ENCODE data around the gene DYNC1I1. TPM values are rescaled to one million over a fixed set of nuclear protein-coding genes. Genes with fewer than 3 reads are reported as not detected.

Gene DYNC1I1
- total RNA-seq: not detected

- Mint-ChIP-seq H3K4me1 (ENCODE audit: low read depth in 2 of 2) (peaks cover 0 to 5% of the 10 kb centered on the region in 2 donors), H3K36me3 (no peaks in the 10 kb centered on the region), H3K9me3 (no peaks in the 10 kb centered on the region), H3K27ac (no peak within 1 kb of the TSS), H3K4me3 (peak within 1 kb of the TSS; percentile 78), H3K27me3 (peaks cover 9 to 33% of the 10 kb centered on the region in 2 donors)
- peak; percentile 82 to 90 for ATAC-seq
- DNase-seq (ENCODE audit: low spot score): peak; percentile 69
These were observed at the start of gene DYNC1I1 for GRCh38 chr7:95772298-95772770. TSS of gene DYNC1I1 (plus strand) at chr7:95772554. CDS start at chr7:95804730, 32,176 bp downstream.

- ATAC-seq: no peak
- no peak for DNase-seq (ENCODE audit: low spot score)
- H3K4me3 Mint-ChIP-seq: no peak overlapping the region
- H3K9me3 Mint-ChIP-seq: no peaks in the 10 kb centered on the region
- H3K4me1 Mint-ChIP-seq (ENCODE audit: low read depth in 2 of 2): no peaks in the 10 kb centered on the region
- no peak overlapping the region for H3K27ac Mint-ChIP-seq
- H3K27me3 Mint-ChIP-seq: peaks cover 0 to 32% of the 10 kb centered on the region in 2 donors
- H3K36me3 Mint-ChIP-seq: no peaks in the 10 kb centered on the region
These were observed 48.7 kb upstream of the DYNC1I1 start for GRCh38 chr7:95723583-95724180.

- DNase-seq (ENCODE audit: low spot score): no peak
- no peaks in the 10 kb centered on the region for H3K9me3 Mint-ChIP-seq
- H3K36me3 Mint-ChIP-seq: no peaks in the 10 kb centered on the region
- no peaks in the 10 kb centered on the region for H3K4me1 Mint-ChIP-seq (ENCODE audit: low read depth in 2 of 2)
- H3K27me3 Mint-ChIP-seq: peaks cover 0 to 30% of the 10 kb centered on the region in 2 donors
- ATAC-seq: no peak
- no peak overlapping the region for H3K4me3 Mint-ChIP-seq
- no peak overlapping the region for H3K27ac Mint-ChIP-seq
These were observed 47.1 kb upstream of the DYNC1I1 start for GRCh38 chr7:95725205-95725604.

- Mint-ChIP-seq H3K27me3 (peaks cover 0 to 14% of the 10 kb centered on the region in 2 donors), H3K4me1 (ENCODE audit: low read depth in 2 of 2) (no peaks in the 10 kb centered on the region), H3K36me3 (no peaks in the 10 kb centered on the region), H3K27ac (no peak overlapping the region), H3K9me3 (no peaks in the 10 kb centered on the region), H3K4me3 (no peak overlapping the region)
- no peak for ATAC-seq
- no peak for DNase-seq (ENCODE audit: low spot score)
These were observed 41.7 kb upstream of the DYNC1I1 start for GRCh38 chr7:95730493-95731280.

- Mint-ChIP-seq H3K36me3 (no peaks in the 10 kb centered on the region), H3K4me1 (ENCODE audit: low read depth in 2 of 2) (no peaks in the 10 kb centered on the region), H3K27ac (no peak overlapping the region), H3K4me3 (no peak overlapping the region), H3K27me3 (peaks cover 10 to 17% of the 10 kb centered on the region in 2 donors), H3K9me3 (no peaks in the 10 kb centered on the region)
- DNase-seq (ENCODE audit: low spot score) (no peak), ATAC-seq (no peak)
These were observed 35.7 kb upstream of the DYNC1I1 start for GRCh38 chr7:95736635-95737034.

- ATAC-seq (peak in 1 of 2 donors; percentile 50), DNase-seq (ENCODE audit: low spot score) (no peak)
- H3K4me3 Mint-ChIP-seq: no peak overlapping the region
- H3K27me3 Mint-ChIP-seq: peaks cover 12 to 17% of the 10 kb centered on the region in 2 donors
- H3K27ac Mint-ChIP-seq: no peak overlapping the region
- H3K9me3 Mint-ChIP-seq: no peaks in the 10 kb centered on the region
- no peaks in the 10 kb centered on the region for H3K36me3 Mint-ChIP-seq
- no peaks in the 10 kb centered on the region for H3K4me1 Mint-ChIP-seq (ENCODE audit: low read depth in 2 of 2)
These were observed 34.4 kb upstream of the DYNC1I1 start for GRCh38 chr7:95737828-95738505.

GRCh38 chr7:95749044-95749443 lies 23.3 kb upstream of the DYNC1I1 start:
- Mint-ChIP-seq H3K27me3 (peaks cover 19 to 21% of the 10 kb centered on the region in 2 donors), H3K27ac (no peak overlapping the region), H3K9me3 (no peaks in the 10 kb centered on the region), H3K4me3 (no peak overlapping the region), H3K36me3 (no peaks in the 10 kb centered on the region), H3K4me1 (ENCODE audit: low read depth in 2 of 2) (no peaks in the 10 kb centered on the region)
- no peak for ATAC-seq
- DNase-seq (ENCODE audit: low spot score): no peak

- no peak overlapping the region for H3K4me3 Mint-ChIP-seq
- H3K4me1 Mint-ChIP-seq (ENCODE audit: low read depth in 2 of 2): no peaks in the 10 kb centered on the region
- H3K27me3 Mint-ChIP-seq: peaks cover 19 to 22% of the 10 kb centered on the region in 2 donors
- no peak overlapping the region for H3K27ac Mint-ChIP-seq
- no peaks in the 10 kb centered on the region for H3K9me3 Mint-ChIP-seq
- no peaks in the 10 kb centered on the region for H3K36me3 Mint-ChIP-seq
- DNase-seq (ENCODE audit: low spot score): no peak
- ATAC-seq: no peak
These were observed 22.8 kb upstream of the DYNC1I1 start for GRCh38 chr7:95749515-95749914.

GRCh38 chr7:95753440-95753839 lies 18.9 kb upstream of the DYNC1I1 start:
- Mint-ChIP-seq H3K4me1 (ENCODE audit: low read depth in 2 of 2) (no peaks in the 10 kb centered on the region), H3K9me3 (no peaks in the 10 kb centered on the region), H3K4me3 (no peak overlapping the region), H3K27me3 (peaks cover 19 to 28% of the 10 kb centered on the region in 2 donors), H3K27ac (no peak overlapping the region), H3K36me3 (no peaks in the 10 kb centered on the region)
- ATAC-seq (no peak), DNase-seq (ENCODE audit: low spot score) (no peak)

- DNase-seq (ENCODE audit: low spot score): no peak
- Mint-ChIP-seq H3K9me3 (no peaks in the 10 kb centered on the region), H3K27ac (no peak overlapping the region), H3K4me1 (ENCODE audit: low read depth in 2 of 2) (no peaks in the 10 kb centered on the region), H3K4me3 (no peak overlapping the region), H3K27me3 (peaks cover 19 to 23% of the 10 kb centered on the region in 2 donors), H3K36me3 (no peaks in the 10 kb centered on the region)
- no peak for ATAC-seq
These were observed 16.9 kb upstream of the DYNC1I1 start for GRCh38 chr7:95755277-95755934.

GRCh38 chr7:95758187-95758586 lies 14.2 kb upstream of the DYNC1I1 start:
- Mint-ChIP-seq H3K4me3 (no peak overlapping the region), H3K36me3 (no peaks in the 10 kb centered on the region), H3K4me1 (ENCODE audit: low read depth in 2 of 2) (no peaks in the 10 kb centered on the region), H3K9me3 (peaks cover 4% of the 10 kb centered on the region), H3K27me3 (peaks cover 19 to 26% of the 10 kb centered on the region in 2 donors), H3K27ac (no peak overlapping the region)
- DNase-seq (ENCODE audit: low spot score) (no peak), ATAC-seq (no peak)

- no peak overlapping the region for H3K4me3 Mint-ChIP-seq
- no peak for DNase-seq (ENCODE audit: low spot score)
- H3K9me3 Mint-ChIP-seq: peaks cover 4% of the 10 kb centered on the region
- no peak overlapping the region for H3K27ac Mint-ChIP-seq
- H3K27me3 Mint-ChIP-seq: peaks cover 12 to 19% of the 10 kb centered on the region in 2 donors
- no peak for ATAC-seq
- no peaks in the 10 kb centered on the region for H3K36me3 Mint-ChIP-seq
- H3K4me1 Mint-ChIP-seq (ENCODE audit: low read depth in 2 of 2): no peaks in the 10 kb centered on the region
These were observed 6.3 kb upstream of the DYNC1I1 start for GRCh38 chr7:95766086-95766485.

GRCh38 chr7:95766657-95767056 lies 5.7 kb upstream of the DYNC1I1 start:
- ATAC-seq (no peak), DNase-seq (ENCODE audit: low spot score) (no peak)
- peaks cover 11 to 19% of the 10 kb centered on the region in 2 donors for H3K27me3 Mint-ChIP-seq
- no peaks in the 10 kb centered on the region for H3K36me3 Mint-ChIP-seq
- peaks cover 4% of the 10 kb centered on the region for H3K9me3 Mint-ChIP-seq
- H3K27ac Mint-ChIP-seq: no peak overlapping the region
- H3K4me3 Mint-ChIP-seq: no peak overlapping the region
- H3K4me1 Mint-ChIP-seq (ENCODE audit: low read depth in 2 of 2): no peaks in the 10 kb centered on the region
